Osteoblast (primary cell): ENCODE data around the gene ZCWPW1. TPM values are rescaled to one million over a fixed set of nuclear protein-coding genes. Genes with fewer than 3 reads are reported as not detected.
A peak's percentile ranks its signal among the peaks of the same experiment; 100 is the strongest.

Source experiments
- DNase-seq: peaks from one replicate; pipeline ENCODE4 v3.0.0; 2011; ENCODE audit warnings: low spot score, mixed read lengths; ENCODE audit not compliant: insufficient read length; ENCODE audit errors: missing footprints
- H2AFZ ChIP-seq: 2 replicates; pipeline ENCODE4 v1.6.0; 2011; ENCODE audit warnings: mild to moderate bottlenecking, low read length
- H3K27ac ChIP-seq: 2 replicates; pipeline ENCODE4 v1.5.1; 2011; ENCODE audit warnings: mild to moderate bottlenecking, low read depth, low read length, moderate library complexity
- H3K27me3 ChIP-seq: 2 replicates; pipeline ENCODE4 v1.6.0; 2012; ENCODE audit warnings: mild to moderate bottlenecking, control low read depth, inconsistent platforms, low read length, moderate library complexity; ENCODE audit not compliant: insufficient read depth
- H3K36me3 ChIP-seq: 2 replicates; pipeline ENCODE4 v1.5.1; 2011; ENCODE audit warnings: mild to moderate bottlenecking, low read length, control low read depth, moderate library complexity; ENCODE audit not compliant: insufficient read depth
- H3K4me1 ChIP-seq: 2 replicates; pipeline ENCODE4 v1.5.1; 2011; ENCODE audit warnings: mild to moderate bottlenecking, low read length, control low read depth, moderate library complexity; ENCODE audit not compliant: insufficient read depth
- H3K4me2 ChIP-seq: 2 replicates; pipeline ENCODE4 v1.6.0; 2011; ENCODE audit warnings: mild to moderate bottlenecking, low read length; ENCODE audit not compliant: insufficient read depth
- H3K4me3 ChIP-seq: fragments of 200-600 bp; sonication (generic); 3 replicates; pipeline ENCODE4 v1.5.1; 2012; ENCODE audit warnings: mild to moderate bottlenecking, low read length, inconsistent platforms; ENCODE audit not compliant: insufficient read depth
- H3K79me2 ChIP-seq: 2 replicates; pipeline ENCODE4 v1.6.0; 2012; ENCODE audit warnings: mild to moderate bottlenecking, low read length, control low read depth, inconsistent platforms; ENCODE audit not compliant: insufficient read depth
- H3K9me3 ChIP-seq: 2 replicates; pipeline ENCODE4 v1.5.1; 2011; ENCODE audit warnings: low read depth, low read length, control low read depth
- H4K20me1 ChIP-seq: 2 replicates; pipeline ENCODE4 v1.6.0; 2012; ENCODE audit warnings: mild to moderate bottlenecking, low read length, control low read depth; ENCODE audit not compliant: insufficient read depth
- CTCF ChIP-seq: IDR thresholded peaks from 2 replicates; pipeline ENCODE4 v1.5.1; 2011; ENCODE audit warnings: mild to moderate bottlenecking, low read depth, low read length, moderate library complexity; ENCODE audit errors: extremely low read depth
- total RNA-seq: library from RNA; depleted of rRNA; stranded (reverse); fragments of >200 nt; gene quantifications from 2 replicates; pipeline ENCODE4 v1.2.3, GENCODE V29; 2012

Gene ZCWPW1
- total RNA-seq, 1 donor = 2.2 TPM

- peak overlapping the region; percentile 37 for H3K27ac ChIP-seq
- H3K27me3 ChIP-seq = no peaks in the 10 kb centered on the region
- H3K4me2 ChIP-seq = peak overlapping the region; percentile 84
- H3K79me2 ChIP-seq = peaks cover 58% of the 10 kb centered on the region
- peaks cover 34% of the 10 kb centered on the region for H4K20me1 ChIP-seq
- H3K9me3 ChIP-seq = no peaks in the 10 kb centered on the region
- peaks cover 24% of the 10 kb centered on the region for H3K4me1 ChIP-seq
- H3K36me3 ChIP-seq = peaks cover 12% of the 10 kb centered on the region
- no peak overlapping the region for H2AFZ ChIP-seq
- no peak for TF ChIP-seq CTCF
- DNase-seq = peak; percentile 83
- H3K4me3 ChIP-seq = peak overlapping the region; percentile 94
Observed at GRCh38 chr7:100476101-100476780, 47.7 kb upstream of the ZCWPW1 start.

GRCh38 chr7:100475549-100475948 lies 47.0 kb upstream of the ZCWPW1 start:
- Histone ChIP-seq H3K79me2 (peaks cover 58% of the 10 kb centered on the region), H3K9me3 (no peaks in the 10 kb centered on the region), H2AFZ (no peak overlapping the region), H3K4me3 (peak overlapping the region; percentile 50), H3K27me3 (no peaks in the 10 kb centered on the region), H3K4me2 (peak overlapping the region; percentile 84), H3K36me3 (peaks cover 12% of the 10 kb centered on the region), H4K20me1 (peaks cover 34% of the 10 kb centered on the region), H3K4me1 (peaks cover 24% of the 10 kb centered on the region), H3K27ac (peak overlapping the region; percentile 37)
- peak; percentile 54 for DNase-seq
- TF ChIP-seq CTCF = no peak

GRCh38 chr7:100472854-100473499 lies 44.5 kb upstream of the ZCWPW1 start:
- DNase-seq = peak; percentile 99
- H3K4me1 ChIP-seq = peaks cover 21% of the 10 kb centered on the region
- H2AFZ ChIP-seq = no peak overlapping the region
- no peaks in the 10 kb centered on the region for H3K9me3 ChIP-seq
- no peaks in the 10 kb centered on the region for H3K27me3 ChIP-seq
- no peak overlapping the region for H3K4me2 ChIP-seq
- peaks cover 40% of the 10 kb centered on the region for H4K20me1 ChIP-seq
- TF ChIP-seq CTCF = no peak
- H3K4me3 ChIP-seq = no peak overlapping the region
- peaks cover 15% of the 10 kb centered on the region for H3K36me3 ChIP-seq
- H3K27ac ChIP-seq = no peak overlapping the region
- H3K79me2 ChIP-seq = peaks cover 55% of the 10 kb centered on the region

GRCh38 chr7:100472121-100472851 lies 43.8 kb upstream of the ZCWPW1 start:
- no peak for DNase-seq
- H3K4me3 ChIP-seq = no peak overlapping the region
- H3K4me2 ChIP-seq = no peak overlapping the region
- no peaks in the 10 kb centered on the region for H3K9me3 ChIP-seq
- H3K79me2 ChIP-seq = peaks cover 50% of the 10 kb centered on the region
- H3K27me3 ChIP-seq = no peaks in the 10 kb centered on the region
- H3K4me1 ChIP-seq = peaks cover 21% of the 10 kb centered on the region
- H3K27ac ChIP-seq = no peak overlapping the region
- H3K36me3 ChIP-seq = peaks cover 17% of the 10 kb centered on the region
- peaks cover 37% of the 10 kb centered on the region for H4K20me1 ChIP-seq
- H2AFZ ChIP-seq = no peak overlapping the region
- no peak for TF ChIP-seq CTCF
